Measurements from ENCODE around the gene GH1.
"Not testable (repeated sequence)": the region's sequence is repeated elsewhere in the genome, so short reads cannot be mapped to it uniquely, and the experiment has no call there.

Gene GH1

DNA sequence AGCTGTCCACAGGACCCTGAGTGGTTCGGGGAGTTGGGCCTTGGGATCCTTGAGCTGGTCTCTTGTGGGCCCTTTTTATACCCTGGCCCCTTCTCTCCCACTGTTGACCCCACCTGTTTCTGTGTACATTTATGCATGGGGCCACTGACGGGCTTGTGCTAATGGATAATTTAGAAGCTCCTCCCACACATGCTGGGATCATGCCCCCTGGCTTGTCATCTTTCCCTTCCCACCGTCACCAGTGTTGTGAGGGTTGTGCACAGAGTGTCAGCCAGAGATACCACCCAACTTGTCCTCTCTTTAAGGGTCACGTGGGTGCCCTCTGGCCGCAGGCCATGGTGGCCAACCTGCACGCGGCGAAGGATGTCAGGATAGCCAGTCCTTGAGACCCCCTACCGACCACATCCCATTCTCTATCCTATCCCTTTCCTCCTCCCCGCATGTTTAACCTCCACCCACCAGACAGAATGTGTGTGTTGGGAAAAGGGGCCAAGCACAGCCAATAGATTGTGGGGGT, at the start of gene GH1:
TSS of gene GH1 (minus strand) at position 51 of the 517 bp plus-strand sequence. CDS start 63 bp downstream, outside the sequence.
- DNase-seq, result not testable (repeated sequence)

DNA sequence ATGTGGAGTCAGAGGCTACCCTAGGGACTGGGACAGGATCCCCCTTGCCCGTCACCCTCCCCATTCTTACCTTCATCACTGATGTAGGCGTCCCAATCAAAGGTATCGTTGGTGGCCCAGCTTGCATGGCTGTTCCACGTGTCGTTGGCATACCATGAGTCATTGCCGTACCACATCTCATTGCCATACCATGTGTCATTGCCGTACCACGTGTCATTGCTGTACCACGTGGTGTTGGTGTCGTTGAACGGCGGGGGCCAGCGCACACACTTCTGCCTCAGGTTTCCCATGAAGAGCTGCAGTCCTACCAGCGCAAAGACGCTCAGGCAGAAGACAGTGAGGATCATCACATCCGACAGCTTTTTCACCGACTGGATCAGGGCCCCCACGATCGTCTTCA, 49.3 kb upstream of the GH1 start:
- DNase-seq, result no peak

- DNase-seq, result no peak
These were observed 48.1 kb upstream of the GH1 start for GRCh38 chr17:63966646-63967264.

DNA sequence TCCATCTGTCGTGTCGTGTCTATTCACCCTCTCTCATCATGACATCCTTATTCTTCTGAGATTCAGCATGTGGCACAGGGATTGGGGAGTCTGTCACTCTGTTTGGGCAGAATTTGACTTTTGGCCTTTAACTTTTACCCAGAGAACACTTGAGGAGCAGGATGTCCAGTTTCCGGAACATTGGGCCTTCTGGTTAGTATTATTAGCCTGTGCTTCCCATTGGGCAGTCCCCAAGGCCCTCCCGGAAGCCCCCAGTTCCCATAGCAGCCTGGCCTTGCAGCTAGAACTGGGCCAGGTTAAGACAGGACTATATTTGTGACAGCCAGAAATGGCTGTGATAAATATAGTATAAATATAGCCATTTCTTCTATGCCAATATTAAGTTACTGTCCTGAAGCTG, 44.5 kb upstream of the GH1 start:
- DNase-seq, result peak; percentile 12 to 13

DNA sequence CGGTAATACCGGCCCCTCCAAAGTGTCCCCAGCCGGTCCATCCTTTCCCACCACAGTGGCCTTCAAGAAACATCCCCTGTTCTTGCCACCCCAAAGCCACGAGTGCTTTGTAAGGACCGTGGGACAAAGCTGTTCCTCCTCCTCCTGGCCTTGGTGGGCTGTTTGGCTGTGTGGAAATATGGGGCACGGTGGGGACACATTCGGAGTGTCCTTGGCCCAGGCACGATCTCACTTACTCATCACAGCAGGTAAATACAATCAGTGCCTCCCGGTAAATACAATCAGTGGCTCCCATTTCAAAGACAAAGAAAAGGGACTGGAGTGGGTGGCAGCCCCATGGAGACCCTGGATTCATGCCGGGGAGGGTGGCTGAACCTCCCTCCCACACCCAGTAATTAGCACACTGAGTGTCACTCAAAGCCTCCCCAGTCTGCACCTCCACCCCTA, 43.7 kb upstream of the GH1 start:
- DNase-seq, result no peak

GRCh38 chr17:63961355-63962212, 42.9 kb upstream of the GH1 start:
- no peak for DNase-seq

- DNase-seq, result no peak
These were observed 41.8 kb upstream of the GH1 start for GRCh38 chr17:63960430-63960829.

- peak in 1 of 2 experiments; percentile 23 for DNase-seq
These were observed 41.4 kb upstream of the GH1 start for GRCh38 chr17:63960006-63960405.

DNA sequence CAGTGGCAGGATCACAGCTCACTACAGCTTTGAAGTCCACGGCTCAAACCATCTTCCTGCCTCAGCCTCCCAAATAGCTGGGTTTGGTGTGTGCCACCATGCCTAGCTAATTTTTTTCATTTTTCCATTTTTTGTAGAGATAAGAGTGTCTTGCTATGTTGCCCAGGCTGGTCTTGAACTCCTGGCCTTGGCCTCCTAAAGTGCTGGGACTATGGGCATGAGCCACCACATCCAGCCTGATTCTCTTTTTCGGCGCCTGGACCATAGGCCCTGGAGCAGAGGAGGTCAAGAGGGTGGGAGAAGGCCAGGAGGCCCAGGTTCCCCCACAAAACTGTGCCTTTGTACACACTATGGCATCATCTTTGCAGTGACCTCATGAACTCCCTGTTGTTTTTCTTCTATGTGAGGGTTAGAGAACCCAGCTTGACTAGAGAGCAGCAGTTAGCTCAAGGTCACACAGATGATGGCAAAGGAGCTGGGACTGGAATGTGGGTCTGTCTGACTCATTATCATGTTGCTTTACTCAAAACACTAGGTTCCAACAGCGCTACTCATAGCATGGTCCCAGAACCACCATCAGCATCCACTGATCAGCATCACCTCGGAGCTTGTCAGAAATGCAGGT, 37.8 kb upstream of the GH1 start:
- no peak for DNase-seq

DNA sequence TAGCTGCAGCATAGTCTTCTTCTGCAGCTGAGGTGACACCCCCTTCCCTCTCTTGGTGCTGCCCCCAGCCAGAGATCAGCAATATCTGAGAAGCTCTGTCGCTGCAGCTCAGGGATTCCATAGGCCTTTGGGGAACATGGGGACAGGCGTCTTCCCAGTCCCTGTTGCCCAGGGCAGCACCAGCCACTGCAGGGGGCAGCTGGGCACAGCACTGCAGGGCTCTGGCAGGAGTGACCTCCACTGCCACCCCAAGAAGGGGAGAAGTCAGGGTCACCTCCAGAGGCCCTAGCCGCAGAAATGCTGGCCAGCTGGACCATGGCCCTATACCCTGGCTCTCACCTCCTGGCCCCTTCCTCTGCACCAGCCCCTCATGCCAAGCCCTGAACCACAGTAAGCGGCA, 37.2 kb upstream of the GH1 start:
- no peak for DNase-seq

DNA sequence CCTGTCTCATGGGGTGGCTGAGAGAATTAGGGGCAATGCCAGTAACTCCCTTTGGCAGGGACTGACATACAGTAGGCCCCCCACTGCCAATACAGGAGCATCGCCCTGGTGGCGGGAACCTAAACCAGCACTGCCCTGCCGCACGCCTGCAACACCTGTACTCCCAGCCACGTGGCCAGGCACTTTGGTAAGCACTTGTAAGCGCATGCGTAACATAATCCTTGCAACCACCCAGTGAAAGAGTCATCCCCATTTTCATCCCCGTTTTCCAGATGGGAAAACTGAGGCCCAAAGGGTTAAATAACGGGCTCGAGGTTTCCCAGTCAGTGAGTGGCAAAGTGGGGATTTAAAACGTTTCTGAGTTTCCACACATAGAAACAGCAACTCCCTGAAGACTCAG, 36.6 kb upstream of the GH1 start:
- no peak for DNase-seq

GRCh38 chr17:63954402-63955063, 35.9 kb upstream of the GH1 start:
- DNase-seq, result peak in 1 of 2 experiments; percentile 15

DNA sequence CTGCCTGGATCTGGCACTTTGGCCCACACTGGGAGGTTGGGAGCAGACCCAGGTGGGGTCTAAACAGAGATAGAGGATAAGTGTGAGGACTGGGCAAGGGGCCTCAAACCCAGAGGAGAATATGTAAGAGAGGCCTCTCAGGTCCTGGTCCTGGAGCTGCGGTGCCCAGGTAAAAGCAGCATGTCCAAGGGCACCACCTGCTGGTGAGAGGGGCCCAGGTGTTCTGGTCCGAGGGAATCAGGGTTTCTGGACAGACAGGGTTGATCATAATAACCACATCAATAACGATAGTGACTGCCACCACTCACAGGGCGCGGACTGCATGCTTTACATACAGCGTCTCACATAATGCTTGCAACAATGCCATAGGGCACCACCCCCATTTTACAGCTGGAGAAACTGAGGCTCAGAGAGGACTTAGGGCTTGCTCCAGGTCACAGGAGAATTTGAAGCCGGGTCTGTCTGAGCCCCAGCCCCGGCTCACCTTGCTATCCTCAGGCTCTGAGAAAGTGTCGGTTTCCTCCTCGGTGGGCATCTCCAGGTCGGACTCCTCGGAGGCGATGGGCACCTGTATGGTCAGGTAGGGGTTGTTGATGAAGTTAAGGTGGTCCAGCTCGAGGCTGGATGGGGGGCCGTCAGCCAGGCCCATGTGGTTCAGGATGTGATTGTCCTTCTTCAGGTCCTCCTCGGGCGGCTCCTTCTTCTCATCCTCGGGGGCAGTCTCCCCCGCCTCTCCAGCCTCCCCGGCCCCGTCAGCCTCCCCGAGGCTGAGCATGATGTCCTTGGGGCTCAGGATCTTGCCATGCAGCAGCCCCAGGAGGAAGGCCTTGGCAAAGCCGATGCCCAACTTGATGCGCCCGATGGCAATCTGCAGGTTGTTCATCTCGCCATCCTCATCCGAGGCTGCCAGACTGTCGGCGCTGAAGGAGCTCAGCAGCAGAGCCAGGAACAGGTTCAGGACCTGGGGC, 32.6 kb upstream of the GH1 start:
- peak in 1 of 2 experiments; percentile 16 for DNase-seq

GRCh38 chr17:63949576-63950250, 31.1 kb upstream of the GH1 start:
- no peak for DNase-seq

DNA sequence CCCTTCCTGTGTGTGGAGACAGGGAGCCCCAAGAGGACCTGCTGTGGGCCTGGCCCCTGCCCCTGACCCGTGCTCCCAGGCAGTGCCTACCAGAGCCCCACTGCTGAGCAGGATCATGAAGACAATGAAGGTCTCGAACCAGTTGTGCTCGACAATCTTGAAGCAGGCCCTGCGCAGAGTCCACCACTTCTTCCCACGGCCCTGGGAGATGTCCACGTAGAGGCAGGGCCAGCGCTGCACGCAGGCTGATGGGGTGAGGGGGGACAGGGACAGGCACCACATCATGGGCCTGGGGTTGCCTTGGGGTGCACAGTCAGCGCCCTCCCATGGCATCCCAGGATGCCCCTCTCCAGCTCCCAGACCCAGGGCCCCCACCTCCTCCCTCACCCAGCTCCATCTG, 29.9 kb upstream of the GH1 start:
- DNase-seq, result no peak

GRCh38 chr17:63947711-63948330, 29.2 kb upstream of the GH1 start:
- DNase-seq, result no peak

- peak in 1 of 2 experiments; percentile 41 for DNase-seq
These were observed 28.1 kb upstream of the GH1 start for GRCh38 chr17:63946440-63947363.

GRCh38 chr17:63945784-63946439, 27.3 kb upstream of the GH1 start:
- DNase-seq, result no peak
